ENCODE measurements around the gene PLA2G4B.

PLA2G4B gene

GRCh38 chr15:41881086-41881485 lies 42.4 kb downstream of the PLA2G4B start:
- no peaks in the 10 kb centered on the region for H3K9me3 ChIP-seq (ENCODE audit: control insufficient read depth in 2 of 2, low read length in 2 of 2)
- H3K27me3 ChIP-seq (ENCODE audit: control insufficient read depth in 1 of 2, insufficient read depth in 2 of 2, low read length in 2 of 2): peaks cover 6 to 12% of the 10 kb centered on the region in 2 donors
- peaks cover 14% of the 10 kb centered on the region for H3K4me1 ChIP-seq (ENCODE audit: control insufficient read depth, insufficient read depth, low read length)
- no peak overlapping the region for H3K4me3 ChIP-seq (ENCODE audit: low read length in 2 of 2)
- H3K27ac ChIP-seq (ENCODE audit: low read length): no peak overlapping the region
- H3K9ac ChIP-seq (ENCODE audit: low read length in 2 of 2): no peak overlapping the region
- no peaks in the 10 kb centered on the region for H3K36me3 ChIP-seq (ENCODE audit: control insufficient read depth in 2 of 2, insufficient read depth in 2 of 2, low read length in 2 of 2)

- no peak overlapping the region for H3K4me3 ChIP-seq (ENCODE audit: low read length in 2 of 2)
- peaks cover 6 to 12% of the 10 kb centered on the region in 2 donors for H3K27me3 ChIP-seq (ENCODE audit: control insufficient read depth in 1 of 2, insufficient read depth in 2 of 2, low read length in 2 of 2)
- no peaks in the 10 kb centered on the region for H3K36me3 ChIP-seq (ENCODE audit: control insufficient read depth in 2 of 2, insufficient read depth in 2 of 2, low read length in 2 of 2)
- peaks cover 14% of the 10 kb centered on the region for H3K4me1 ChIP-seq (ENCODE audit: control insufficient read depth, insufficient read depth, low read length)
- H3K9me3 ChIP-seq (ENCODE audit: control insufficient read depth in 2 of 2, low read length in 2 of 2): no peaks in the 10 kb centered on the region
- H3K27ac ChIP-seq (ENCODE audit: low read length): no peak overlapping the region
- H3K9ac ChIP-seq (ENCODE audit: low read length in 2 of 2): no peak overlapping the region
Observed at GRCh38 chr15:41881550-41881919, 42.9 kb downstream of the PLA2G4B start.

GRCh38 chr15:41881920-41882688 lies 43.5 kb downstream of the PLA2G4B start:
- Histone ChIP-seq H3K27me3 (ENCODE audit: control insufficient read depth in 1 of 2, insufficient read depth in 2 of 2, low read length in 2 of 2) (peaks cover 6 to 12% of the 10 kb centered on the region in 2 donors), H3K4me1 (ENCODE audit: control insufficient read depth, insufficient read depth, low read length) (peaks cover 14% of the 10 kb centered on the region), H3K9ac (ENCODE audit: low read length in 2 of 2) (no peak overlapping the region), H3K27ac (ENCODE audit: low read length) (no peak overlapping the region), H3K36me3 (ENCODE audit: control insufficient read depth in 2 of 2, insufficient read depth in 2 of 2, low read length in 2 of 2) (no peaks in the 10 kb centered on the region), H3K9me3 (ENCODE audit: control insufficient read depth in 2 of 2, low read length in 2 of 2) (no peaks in the 10 kb centered on the region), H3K4me3 (ENCODE audit: low read length in 2 of 2) (peak overlapping the region; percentile 46 to 61)

- H3K4me3 ChIP-seq (ENCODE audit: low read length in 2 of 2): peak overlapping the region in 1 of 2 donors; percentile 61
- peaks cover 6 to 12% of the 10 kb centered on the region in 2 donors for H3K27me3 ChIP-seq (ENCODE audit: control insufficient read depth in 1 of 2, insufficient read depth in 2 of 2, low read length in 2 of 2)
- no peak overlapping the region for H3K27ac ChIP-seq (ENCODE audit: low read length)
Observed at GRCh38 chr15:41882689-41883483, 44.2 kb downstream of the PLA2G4B start.

GRCh38 chr15:41883484-41883825 lies 44.8 kb downstream of the PLA2G4B start:
- H3K36me3 ChIP-seq (ENCODE audit: control insufficient read depth in 2 of 2, insufficient read depth in 2 of 2, low read length in 2 of 2): no peaks in the 10 kb centered on the region
- H3K9me3 ChIP-seq (ENCODE audit: control insufficient read depth in 2 of 2, low read length in 2 of 2): no peaks in the 10 kb centered on the region
- peaks cover 14% of the 10 kb centered on the region for H3K4me1 ChIP-seq (ENCODE audit: control insufficient read depth, insufficient read depth, low read length)
- no peak overlapping the region for H3K4me3 ChIP-seq (ENCODE audit: low read length in 2 of 2)
- H3K27me3 ChIP-seq (ENCODE audit: control insufficient read depth in 1 of 2, insufficient read depth in 2 of 2, low read length in 2 of 2): peaks cover 6 to 12% of the 10 kb centered on the region in 2 donors
- H3K27ac ChIP-seq (ENCODE audit: low read length): no peak overlapping the region
- no peak overlapping the region for H3K9ac ChIP-seq (ENCODE audit: low read length in 2 of 2)

More at GRCh38 chr15:41882689-41883483, 44.2 kb downstream of the PLA2G4B start:
- Histone ChIP-seq H3K9ac (ENCODE audit: low read length in 2 of 2) (no peak overlapping the region), H3K4me1 (ENCODE audit: control insufficient read depth, insufficient read depth, low read length) (peaks cover 14% of the 10 kb centered on the region), H3K36me3 (ENCODE audit: control insufficient read depth in 2 of 2, insufficient read depth in 2 of 2, low read length in 2 of 2) (no peaks in the 10 kb centered on the region), H3K9me3 (ENCODE audit: control insufficient read depth in 2 of 2, low read length in 2 of 2) (no peaks in the 10 kb centered on the region)

- Histone ChIP-seq H3K4me3 (ENCODE audit: low read length in 2 of 2) (no peak overlapping the region), H3K36me3 (ENCODE audit: control insufficient read depth in 2 of 2, insufficient read depth in 2 of 2, low read length in 2 of 2) (no peaks in the 10 kb centered on the region), H3K4me1 (ENCODE audit: control insufficient read depth, insufficient read depth, low read length) (peaks cover 14% of the 10 kb centered on the region), H3K9me3 (ENCODE audit: control insufficient read depth in 2 of 2, low read length in 2 of 2) (no peaks in the 10 kb centered on the region), H3K27ac (ENCODE audit: low read length) (no peak overlapping the region), H3K27me3 (ENCODE audit: control insufficient read depth in 1 of 2, insufficient read depth in 2 of 2, low read length in 2 of 2) (peaks cover 6 to 12% of the 10 kb centered on the region in 2 donors), H3K9ac (ENCODE audit: low read length in 2 of 2) (no peak overlapping the region)
Observed at GRCh38 chr15:41884458-41884857, 45.8 kb downstream of the PLA2G4B start.

GRCh38 chr15:41885321-41885720 lies 46.7 kb downstream of the PLA2G4B start:
- H3K36me3 ChIP-seq (ENCODE audit: control insufficient read depth in 2 of 2, insufficient read depth in 2 of 2, low read length in 2 of 2): no peaks in the 10 kb centered on the region
- H3K27ac ChIP-seq (ENCODE audit: low read length): no peak overlapping the region
- peaks cover 14% of the 10 kb centered on the region for H3K4me1 ChIP-seq (ENCODE audit: control insufficient read depth, insufficient read depth, low read length)

GRCh38 chr15:41885841-41886240 lies 47.2 kb downstream of the PLA2G4B start:
- Histone ChIP-seq H3K9me3 (ENCODE audit: control insufficient read depth in 2 of 2, low read length in 2 of 2) (no peaks in the 10 kb centered on the region), H3K27me3 (ENCODE audit: control insufficient read depth in 1 of 2, insufficient read depth in 2 of 2, low read length in 2 of 2) (peaks cover 3 to 8% of the 10 kb centered on the region in 2 donors), H3K9ac (ENCODE audit: low read length in 2 of 2) (no peak overlapping the region), H3K27ac (ENCODE audit: low read length) (no peak overlapping the region), H3K36me3 (ENCODE audit: control insufficient read depth in 2 of 2, insufficient read depth in 2 of 2, low read length in 2 of 2) (no peaks in the 10 kb centered on the region), H3K4me3 (ENCODE audit: low read length in 2 of 2) (no peak overlapping the region), H3K4me1 (ENCODE audit: control insufficient read depth, insufficient read depth, low read length) (peaks cover 14% of the 10 kb centered on the region)

More at GRCh38 chr15:41885321-41885720, 46.7 kb downstream of the PLA2G4B start:
- H3K9me3 ChIP-seq (ENCODE audit: control insufficient read depth in 2 of 2, low read length in 2 of 2): no peaks in the 10 kb centered on the region
- H3K27me3 ChIP-seq (ENCODE audit: control insufficient read depth in 1 of 2, insufficient read depth in 2 of 2, low read length in 2 of 2): peaks cover 5 to 12% of the 10 kb centered on the region in 2 donors
- H3K4me3 ChIP-seq (ENCODE audit: low read length in 2 of 2): no peak overlapping the region
- H3K9ac ChIP-seq (ENCODE audit: low read length in 2 of 2): no peak overlapping the region

- H3K9me3 ChIP-seq (ENCODE audit: control insufficient read depth in 2 of 2, low read length in 2 of 2): no peaks in the 10 kb centered on the region
- H3K27ac ChIP-seq (ENCODE audit: low read length): no peak overlapping the region
- H3K27me3 ChIP-seq (ENCODE audit: control insufficient read depth in 1 of 2, insufficient read depth in 2 of 2, low read length in 2 of 2): no peaks in the 10 kb centered on the region
- no peak overlapping the region for H3K9ac ChIP-seq (ENCODE audit: low read length in 2 of 2)
- peaks cover 9% of the 10 kb centered on the region for H3K4me1 ChIP-seq (ENCODE audit: control insufficient read depth, insufficient read depth, low read length)
- H3K4me3 ChIP-seq (ENCODE audit: low read length in 2 of 2): no peak overlapping the region
- no peaks in the 10 kb centered on the region for H3K36me3 ChIP-seq (ENCODE audit: control insufficient read depth in 2 of 2, insufficient read depth in 2 of 2, low read length in 2 of 2)
Observed at GRCh38 chr15:41886741-41887140, 48.1 kb downstream of the PLA2G4B start.

GRCh38 chr15:41887161-41887560 lies 48.5 kb downstream of the PLA2G4B start:
- Histone ChIP-seq H3K9me3 (ENCODE audit: control insufficient read depth in 2 of 2, low read length in 2 of 2) (no peaks in the 10 kb centered on the region), H3K9ac (ENCODE audit: low read length in 2 of 2) (no peak overlapping the region), H3K27ac (ENCODE audit: low read length) (no peak overlapping the region), H3K27me3 (ENCODE audit: control insufficient read depth in 1 of 2, insufficient read depth in 2 of 2, low read length in 2 of 2) (no peaks in the 10 kb centered on the region), H3K4me3 (ENCODE audit: low read length in 2 of 2) (no peak overlapping the region), H3K36me3 (ENCODE audit: control insufficient read depth in 2 of 2, insufficient read depth in 2 of 2, low read length in 2 of 2) (no peaks in the 10 kb centered on the region), H3K4me1 (ENCODE audit: control insufficient read depth, insufficient read depth, low read length) (peaks cover 10% of the 10 kb centered on the region)

- Histone ChIP-seq H3K27ac (ENCODE audit: low read length) (no peak overlapping the region), H3K27me3 (ENCODE audit: control insufficient read depth in 1 of 2, insufficient read depth in 2 of 2, low read length in 2 of 2) (no peaks in the 10 kb centered on the region), H3K36me3 (ENCODE audit: control insufficient read depth in 2 of 2, insufficient read depth in 2 of 2, low read length in 2 of 2) (no peaks in the 10 kb centered on the region), H3K9me3 (ENCODE audit: control insufficient read depth in 2 of 2, low read length in 2 of 2) (no peaks in the 10 kb centered on the region), H3K9ac (ENCODE audit: low read length in 2 of 2) (no peak overlapping the region), H3K4me3 (ENCODE audit: low read length in 2 of 2) (no peak overlapping the region), H3K4me1 (ENCODE audit: control insufficient read depth, insufficient read depth, low read length) (peaks cover 8% of the 10 kb centered on the region)
Observed at GRCh38 chr15:41887893-41888292, 49.2 kb downstream of the PLA2G4B start.
